HepG2 (cell line): ENCODE measurements around the gene DAGLB. TPM values are rescaled to one million over a fixed set of nuclear protein-coding genes. Genes with fewer than 3 reads are reported as not detected.
"Not testable (repeated sequence)": the region's sequence is repeated elsewhere in the genome, so short reads cannot be mapped to it uniquely, and the experiment has no call there.

ENCODE experiments used
- ATAC-seq: fragments of 200-7000 bp; cut with Tn5 transposase; 3 replicates; pipeline ENCODE4 v1.9.1; 2020; ENCODE audit warnings: mild to moderate bottlenecking, moderate library complexity
- BruUV-seq: library from RNA; stranded (reverse); fragments of 400-500 nt; replicated peaks from 2 replicates; lab custom pipeline; 2021; lab: Mats Ljungman, UMichigan
- CTCF ChIA-PET: fragments of 300-600 bp; formaldehyde crosslinking; extraction: SDS; loops from one replicate; lab custom pipeline; 2021; ENCODE audit warnings: low total read pairs, inconsistent platforms, low intra/inter-chr PET ratio; lab: Yijun Ruan, JAX
- POLR2A ChIA-PET: fragments of 350-600 bp; sonication (Branson Sonifier 250); formaldehyde crosslinking; loops from one replicate; lab custom pipeline; 2020; ENCODE audit warnings: antibody characterized with exemption, inconsistent platforms; lab: Yijun Ruan, JAX
- DNase-seq: peaks from one replicate; pipeline ENCODE4 v3.0.0-alpha.2; 2015; ENCODE audit warnings: low spot score
- FAIRE-seq: peaks from 3 replicates; lab custom pipeline; 2011; peaks lifted over from hg19 to GRCh38; lab: Jason Lieb, UNC
- H2AFZ ChIP-seq: one replicate; pipeline ENCODE4 v1.6.1; 2011; ENCODE audit warnings: low read length, inconsistent platforms
- H3K27ac ChIP-seq: fragments of 300-600 bp; 3 replicates; pipeline ENCODE4 v1.8.0; 2011; ENCODE audit warnings: mixed run types, mild to moderate bottlenecking, mixed read lengths, low read length, inconsistent platforms; ENCODE audit not compliant: insufficient read depth; ENCODE audit errors: extremely low read length
- H3K27me3 ChIP-seq, 2 experiments: fragments of 200-600 bp in 1 of 2; 2 replicates in 1 of 2; 3 replicates in 1 of 2; pipeline versions ENCODE4 v1.6.0 to v1.8.0; 2011; ENCODE audit warnings: low read length in 2 of 2, mild to moderate bottlenecking in 2 of 2, moderate library complexity in 2 of 2, inconsistent platforms in 1 of 2; ENCODE audit not compliant: insufficient read depth in 2 of 2, control insufficient read depth in 1 of 2
- H3K36me3 ChIP-seq, 2 experiments: fragments of 200-600 bp in 1 of 2; replicated peaks in 1 of 2; 2 replicates in 1 of 2; 3 replicates in 1 of 2; pipeline versions ENCODE4 v1.5.1 to v1.8.0; 2011; ENCODE audit warnings: low read length in 2 of 2, inconsistent platforms in 1 of 2; ENCODE audit not compliant: insufficient read depth in 2 of 2, control insufficient read depth in 1 of 2
- H3K4me1 ChIP-seq: 2 replicates; pipeline ENCODE4 v1.5.1; 2012; ENCODE audit warnings: low read length, inconsistent platforms; ENCODE audit not compliant: insufficient read depth
- H3K4me2 ChIP-seq: 2 replicates; pipeline ENCODE4 v1.6.0; 2011; ENCODE audit warnings: low read depth, low read length, inconsistent platforms
- H3K4me3 ChIP-seq, 3 experiments: fragments of 200-600 bp in 1 of 3; sonication (generic), shearing (Covaris generic) in 1 of 3; replicated peaks in 1 of 3; 2 replicates each; pipeline ENCODE4 v1.5.1; 2011 to 2016; ENCODE audit warnings: low read length in 3 of 3, inconsistent platforms in 2 of 3, low read depth in 2 of 3, mild to moderate bottlenecking in 2 of 3, control low read depth in 1 of 3, mixed read lengths in 1 of 3; ENCODE audit not compliant: insufficient read depth in 1 of 3
- H3K79me2 ChIP-seq: one replicate; pipeline ENCODE4 v1.6.1; 2011; ENCODE audit warnings: low read length, inconsistent platforms; ENCODE audit not compliant: insufficient read depth
- H3K9ac ChIP-seq: 2 replicates; pipeline ENCODE4 v1.6.0; 2011; ENCODE audit warnings: mild to moderate bottlenecking, low read depth, low read length, inconsistent platforms; ENCODE audit not compliant: insufficient read depth
- H3K9me3 ChIP-seq: 2 replicates; pipeline ENCODE4 v1.5.1; 2012; ENCODE audit warnings: mild to moderate bottlenecking, low read length
- H4K20me1 ChIP-seq: 2 replicates; pipeline ENCODE4 v1.6.0; 2011; ENCODE audit warnings: inconsistent platforms, mild to moderate bottlenecking, low read length, moderate library complexity; ENCODE audit not compliant: insufficient read depth
- AGO2 ChIP-seq: fragments of 200-400 bp; formaldehyde crosslinking; optimal IDR thresholded peaks from 2 replicates; pipeline ENCODE3; 2017; ENCODE audit warnings: mild to moderate bottlenecking, low read depth, low read length, moderate library complexity
- ARNT2 ChIP-seq: sonication (generic); formaldehyde crosslinking; IDR thresholded peaks from 2 replicates; pipeline ENCODE4 v1.8.0; 2022; ENCODE audit warnings: mild to moderate bottlenecking, low read depth, missing genetic modification reagents, moderate library complexity
- ZBTB33 ChIP-seq: sonication (generic); formaldehyde crosslinking; IDR thresholded peaks from 2 replicates; pipeline ENCODE4 v1.4.0; 2020; ENCODE audit warnings: missing genetic modification reagents
- ZBTB38 ChIP-seq: sonication (generic); formaldehyde crosslinking; IDR thresholded peaks from 2 replicates; pipeline ENCODE4 v1.5.1; 2020; ENCODE audit warnings: mild to moderate bottlenecking, missing genetic modification reagents
- WGBS: methylation state at CpG from one replicate; pipeline ENCODE4 v1.1.6; 2017; ENCODE audit warnings: low lambda C conversion rate; 5-methylcytosine and 5-hydroxymethylcytosine counted together
- in situ Hi-C: cut with HindIII; loops from 2 replicates; pipeline ENCODE4 v1.10.0; 2017; ENCODE audit warnings: low pct_unique_long_range_greater_than_20kb; ENCODE audit not compliant: extremely low pct_ligation_motif_present
- intact Hi-C: fragments of 100-400 bp; cut with micrococcal nuclease; formaldehyde crosslinking; loops from one replicate; pipeline ENCODE4 v1.10.0; 2022; ENCODE audit not compliant: unreplicated experiment
- polyA plus RNA-seq, 8 experiments: library from polyadenylated mRNA; depleted of rRNA in 3 of 8; stranded (reverse) in 7 of 8; unstranded in 1 of 8; fragments of >200 nt; fragmentation: Illumina TruSeq in 4 of 8; extraction: Trizol in 4 of 8; gene quantifications; 2 replicates each; pipeline versions ENCODE4 v1.2.1 to v1.2.3, GENCODE V29; 2011 to 2016; ENCODE audit warnings: low read depth in 4 of 8, missing spikeins in 1 of 8, mixed read lengths in 1 of 8; ENCODE audit not compliant: insufficient read depth in 1 of 8
- total RNA-seq, 5 experiments: library from RNA; depleted of rRNA; stranded (reverse); fragments of >200 nt; fragmentation: Illumina TruSeq; extraction: Trizol; gene quantifications; 2 replicates each; pipeline ENCODE4 v1.2.3, GENCODE V29; 2016; ENCODE audit warnings: low read depth in 1 of 5
- TF ChIP-seq, protein P1 (sequence below): sonication (generic); formaldehyde crosslinking; IDR thresholded peaks from 2 replicates; pipeline ENCODE4 v1.5.1; 2020; ENCODE audit warnings: mild to moderate bottlenecking, missing genetic modification reagents, moderate library complexity

Gene DAGLB
- total and polyA plus RNA-seq, 2 of the 13 experiments (the other 11 are each of a cell fraction or from before 2014, with no cell fraction given): 7.9 to 9.8 TPM

DNA sequence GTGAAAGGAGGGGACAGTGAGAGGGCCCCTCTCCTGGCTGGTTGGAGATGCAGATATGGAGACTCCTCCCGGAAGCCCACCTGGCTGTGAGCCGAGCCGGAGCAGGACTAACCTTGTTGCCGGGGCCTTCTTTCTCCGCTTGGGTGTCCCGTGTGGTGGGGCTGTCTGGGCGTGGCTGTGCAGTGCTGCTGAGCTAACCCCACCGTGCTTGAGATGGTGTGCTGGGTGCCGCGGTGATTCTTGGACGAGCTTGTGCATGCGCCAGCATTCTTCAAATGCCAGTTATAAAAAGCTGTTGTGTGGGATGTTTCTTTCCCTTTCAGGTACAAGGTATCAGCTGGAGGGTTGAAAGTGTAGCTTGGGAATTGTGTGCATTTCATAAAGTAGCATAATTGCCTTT, 48.8 kb downstream of the DAGLB start:
- Histone ChIP-seq H3K4me1 (peaks cover 33% of the 10 kb centered on the region), H3K9me3 (no peaks in the 10 kb centered on the region), H3K27ac (peak overlapping the region; percentile 22), H3K36me3 (peaks cover 18 to 57% of the 10 kb centered on the region in 2 experiments), H3K4me2 (no peak overlapping the region), H3K27me3 (no peaks in the 10 kb centered on the region), H3K4me3 (no peak overlapping the region), H2AFZ (no peak overlapping the region), H4K20me1 (peaks cover 52% of the 10 kb centered on the region), H3K79me2 (peaks cover 51% of the 10 kb centered on the region), H3K9ac (no peak overlapping the region)
- 90% methylated on average over 8 of the region's 12 CpGs for WGBS
- in situ Hi-C loops (no loop called here), intact Hi-C loops (no loop called here)
- no peak for FAIRE-seq
- CTCF ChIA-PET: no interaction called here
- POLR2A ChIA-PET: no interaction called here
- TF ChIP-seq ZBTB33 (CRISPR knock-in tag) (peak; percentile 82), ARNT2 (CRISPR knock-in tag) (no peak), AGO2 (peak; percentile 33), ZBTB38 (peak; percentile 40; the same call in 1 of the 2 replicates)
- no peak for DNase-seq
- ATAC-seq: peak; percentile 15; the same call in 1 of the 3 replicates
- no TSS peak for BruUV-seq

DNA sequence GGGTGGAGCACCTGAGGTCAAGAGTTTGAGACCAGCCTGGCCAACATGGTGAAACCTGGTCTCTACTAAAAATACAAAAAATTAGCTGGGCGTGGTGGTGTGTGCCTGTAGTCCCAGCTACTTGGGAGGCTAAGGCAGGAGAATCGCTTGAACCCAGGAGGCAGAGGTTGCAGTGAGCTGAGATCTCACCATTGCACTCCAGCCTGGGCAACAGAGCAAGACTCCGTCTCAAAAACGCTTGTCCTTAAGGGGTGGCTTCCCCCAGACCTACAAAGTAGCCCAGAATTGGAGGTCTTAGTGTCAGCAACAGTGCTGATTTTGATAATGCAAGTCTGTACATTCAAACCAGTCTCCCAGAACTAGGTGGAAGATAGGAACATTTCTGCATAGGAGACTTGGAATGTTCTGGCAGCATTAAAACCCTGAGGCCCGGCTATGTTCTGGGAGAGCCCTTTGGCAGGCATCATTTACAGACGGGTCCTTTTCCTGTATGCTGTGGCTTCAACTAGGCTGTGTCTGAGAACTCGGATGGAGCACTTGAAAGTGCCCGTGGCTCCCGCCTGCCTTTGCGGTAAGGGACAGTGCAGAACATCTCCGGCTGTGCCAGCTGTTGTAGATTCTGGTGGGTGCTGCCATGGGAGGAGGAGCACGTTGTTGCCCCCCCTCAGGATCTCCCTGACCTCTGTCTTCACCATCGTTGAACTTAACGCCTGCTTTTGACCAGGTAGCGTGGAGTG, 49.8 kb downstream of the DAGLB start:
- H3K4me1 ChIP-seq: peaks cover 33% of the 10 kb centered on the region
- H3K4me2 ChIP-seq, BruUV-seq, H3K4me3 ChIP-seq, H3K9ac ChIP-seq: not testable (repeated sequence)
- TF ChIP-seq, protein P1, sequence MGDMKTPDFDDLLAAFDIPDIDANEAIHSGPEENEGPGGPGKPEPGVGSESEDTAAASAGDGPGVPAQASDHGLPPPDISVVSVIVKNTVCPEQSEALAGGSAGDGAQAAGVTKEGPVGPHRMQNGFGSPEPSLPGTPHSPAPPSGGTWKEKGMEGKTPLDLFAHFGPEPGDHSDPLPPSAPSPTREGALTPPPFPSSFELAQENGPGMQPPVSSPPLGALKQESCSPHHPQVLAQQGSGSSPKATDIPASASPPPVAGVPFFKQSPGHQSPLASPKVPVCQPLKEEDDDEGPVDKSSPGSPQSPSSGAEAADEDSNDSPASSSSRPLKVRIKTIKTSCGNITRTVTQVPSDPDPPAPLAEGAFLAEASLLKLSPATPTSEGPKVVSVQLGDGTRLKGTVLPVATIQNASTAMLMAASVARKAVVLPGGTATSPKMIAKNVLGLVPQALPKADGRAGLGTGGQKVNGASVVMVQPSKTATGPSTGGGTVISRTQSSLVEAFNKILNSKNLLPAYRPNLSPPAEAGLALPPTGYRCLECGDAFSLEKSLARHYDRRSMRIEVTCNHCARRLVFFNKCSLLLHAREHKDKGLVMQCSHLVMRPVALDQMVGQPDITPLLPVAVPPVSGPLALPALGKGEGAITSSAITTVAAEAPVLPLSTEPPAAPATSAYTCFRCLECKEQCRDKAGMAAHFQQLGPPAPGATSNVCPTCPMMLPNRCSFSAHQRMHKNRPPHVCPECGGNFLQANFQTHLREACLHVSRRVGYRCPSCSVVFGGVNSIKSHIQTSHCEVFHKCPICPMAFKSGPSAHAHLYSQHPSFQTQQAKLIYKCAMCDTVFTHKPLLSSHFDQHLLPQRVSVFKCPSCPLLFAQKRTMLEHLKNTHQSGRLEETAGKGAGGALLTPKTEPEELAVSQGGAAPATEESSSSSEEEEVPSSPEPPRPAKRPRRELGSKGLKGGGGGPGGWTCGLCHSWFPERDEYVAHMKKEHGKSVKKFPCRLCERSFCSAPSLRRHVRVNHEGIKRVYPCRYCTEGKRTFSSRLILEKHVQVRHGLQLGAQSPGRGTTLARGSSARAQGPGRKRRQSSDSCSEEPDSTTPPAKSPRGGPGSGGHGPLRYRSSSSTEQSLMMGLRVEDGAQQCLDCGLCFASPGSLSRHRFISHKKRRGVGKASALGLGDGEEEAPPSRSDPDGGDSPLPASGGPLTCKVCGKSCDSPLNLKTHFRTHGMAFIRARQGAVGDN (CRISPR knock-in tag): 0 out of 2 replicates have a peak, but pooled peaks have one; percentile 3
- TF ChIP-seq, all 625 proteins: peak for 1; not testable (repeated sequence) for 624
- Histone ChIP-seq H3K36me3 (peaks cover 19 to 58% of the 10 kb centered on the region in 2 experiments), H4K20me1 (peaks cover 62% of the 10 kb centered on the region), H3K27ac (peak overlapping the region; percentile 22), H3K79me2 (peaks cover 61% of the 10 kb centered on the region)
- POLR2A ChIA-PET, FAIRE-seq, in situ Hi-C loops, CTCF ChIA-PET, intact Hi-C loops, H3K9me3 ChIP-seq, ATAC-seq, H2AFZ ChIP-seq, H3K27me3 ChIP-seq, DNase-seq: not testable (repeated sequence)
- WGBS: 92% methylated on average over 10 of the region's 15 CpGs
